Prostate gland (tissue), 2 donors: ENCODE results near the gene MYH9. TPM values are rescaled to one million over a fixed set of nuclear protein-coding genes. Genes with fewer than 3 reads are reported as not detected.

Source experiments
- DNase-seq: peaks from one replicate; pipeline ENCODE4 v3.0.0-alpha.2; 2019; ENCODE audit warnings: low spot score
- H3K27ac ChIP-seq, 2 donors: fragments of 200-600 bp; sonication (generic); 2 replicates each; pipeline ENCODE4 v1.5.1; 2017 to 2019
- H3K27me3 ChIP-seq: fragments of 200-600 bp; sonication (generic); replicated peaks from 2 replicates; pipeline ENCODE4 v1.5.1; 2019; ENCODE audit not compliant: insufficient read depth
- H3K36me3 ChIP-seq, 2 donors: fragments of 200-600 bp; sonication (generic); 1 replicate in 1 of 2; 2 replicates in 1 of 2; pipeline versions ENCODE4 v1.5.1 to v1.8.1; 2017 to 2019
- H3K4me1 ChIP-seq: fragments of 200-600 bp; sonication (generic); replicated peaks from 2 replicates; pipeline ENCODE4 v1.5.1; 2019
- H3K4me3 ChIP-seq, 2 donors: fragments of 200-600 bp; sonication (generic); 2 replicates each; pipeline ENCODE4 v1.5.1; 2017 to 2019
- H3K9me3 ChIP-seq: fragments of 200-600 bp; sonication (generic); 2 replicates; pipeline ENCODE4 v1.5.1; 2017
- POLR2A ChIP-seq: fragments of 450-650 bp; IDR thresholded peaks from one replicate; pipeline ENCODE4 v1.6.1; 2016; ENCODE audit warnings: antibody characterized with exemption, mild to moderate bottlenecking
- POLR2AphosphoS5 ChIP-seq: sonication (generic); formaldehyde crosslinking; IDR thresholded peaks from one replicate; pipeline ENCODE4 v1.6.1; 2017; ENCODE audit warnings: antibody characterized with exemption
- WGBS: methylation state at CpG from one replicate; pipeline ENCODE4 v1.1.5; 2018; 5-methylcytosine and 5-hydroxymethylcytosine counted together
- intact Hi-C: fragments of 100-400 bp; cut with DNase I; formaldehyde crosslinking; loops from one replicate; pipeline ENCODE4 v1.14.2; 2022
- total RNA-seq, 2 donors: library from RNA; depleted of rRNA; stranded (reverse); fragments of >200 nt; gene quantifications; one replicate each; pipeline ENCODE4 v1.1.0, GENCODE V29; 2016
- TF ChIP-seq, protein P1 (sequence below), 4 experiments: fragments of 200-600 bp in 2 of 4; fragments of 450-650 bp in 2 of 4; sonication (generic) in 2 of 4; IDR thresholded peaks; 1 replicate in 3 of 4; 2 replicates in 1 of 4; pipeline ENCODE4 v1.5.1; 2016 to 2019; ENCODE audit warnings: antibody characterized with exemption in 4 of 4, mild to moderate bottlenecking in 2 of 4, moderate library complexity in 2 of 4

MYH9 gene
- total RNA-seq, 2 donors from 2014 or later = 295 to 329 TPM

DNA sequence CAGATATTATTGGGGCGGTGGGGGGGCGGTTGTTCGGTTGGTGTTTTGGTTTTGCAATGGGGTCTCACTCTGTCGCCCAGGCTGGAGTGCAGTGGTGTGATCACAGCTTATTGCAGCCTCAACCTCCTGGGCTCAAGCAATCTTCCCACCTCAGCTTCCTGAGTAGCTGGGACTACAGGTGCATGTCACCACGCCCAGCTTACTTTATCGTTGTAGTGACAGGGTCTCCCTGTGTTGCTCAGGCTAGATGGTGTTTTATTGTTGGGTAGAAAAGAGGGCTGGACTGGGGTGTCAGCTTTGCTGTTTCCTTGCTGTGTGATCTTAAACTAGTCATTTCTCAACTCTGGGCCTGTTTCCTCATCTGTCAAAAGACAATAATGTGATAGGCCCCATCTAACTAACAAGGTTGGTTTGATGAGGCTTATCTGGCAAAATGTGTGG, 17.5 kb upstream of the MYH9 start:
- intact Hi-C loops = no loop called here

DNA sequence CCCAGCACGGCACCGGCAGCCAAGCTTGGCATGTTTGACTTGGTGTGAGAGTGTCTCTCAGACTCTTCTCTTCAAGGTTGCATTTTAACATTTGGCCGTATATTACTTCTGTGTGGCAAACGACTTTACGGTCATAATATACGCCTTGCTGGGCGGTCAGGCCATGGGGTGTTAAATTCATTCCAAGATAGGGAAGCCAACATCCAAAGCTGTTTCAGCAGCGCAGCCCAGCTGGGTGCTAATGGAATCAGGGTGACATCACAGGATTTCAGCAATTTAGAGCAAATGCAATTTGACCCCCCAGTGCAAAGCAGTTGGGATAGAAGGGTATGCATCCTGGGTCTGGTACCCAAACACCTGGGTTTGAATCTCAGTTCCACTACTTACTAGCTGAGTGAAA, 16.7 kb upstream of the MYH9 start:
- H3K4me1 ChIP-seq = no peaks in the 10 kb centered on the region
- DNase-seq = no peak
- no peak overlapping the region for H3K27ac ChIP-seq
- no peaks in the 10 kb centered on the region for H3K27me3 ChIP-seq
- TF ChIP-seq POLR2AphosphoS5 = no peak
- TF ChIP-seq POLR2A = no peak
- TF ChIP-seq, protein P1, sequence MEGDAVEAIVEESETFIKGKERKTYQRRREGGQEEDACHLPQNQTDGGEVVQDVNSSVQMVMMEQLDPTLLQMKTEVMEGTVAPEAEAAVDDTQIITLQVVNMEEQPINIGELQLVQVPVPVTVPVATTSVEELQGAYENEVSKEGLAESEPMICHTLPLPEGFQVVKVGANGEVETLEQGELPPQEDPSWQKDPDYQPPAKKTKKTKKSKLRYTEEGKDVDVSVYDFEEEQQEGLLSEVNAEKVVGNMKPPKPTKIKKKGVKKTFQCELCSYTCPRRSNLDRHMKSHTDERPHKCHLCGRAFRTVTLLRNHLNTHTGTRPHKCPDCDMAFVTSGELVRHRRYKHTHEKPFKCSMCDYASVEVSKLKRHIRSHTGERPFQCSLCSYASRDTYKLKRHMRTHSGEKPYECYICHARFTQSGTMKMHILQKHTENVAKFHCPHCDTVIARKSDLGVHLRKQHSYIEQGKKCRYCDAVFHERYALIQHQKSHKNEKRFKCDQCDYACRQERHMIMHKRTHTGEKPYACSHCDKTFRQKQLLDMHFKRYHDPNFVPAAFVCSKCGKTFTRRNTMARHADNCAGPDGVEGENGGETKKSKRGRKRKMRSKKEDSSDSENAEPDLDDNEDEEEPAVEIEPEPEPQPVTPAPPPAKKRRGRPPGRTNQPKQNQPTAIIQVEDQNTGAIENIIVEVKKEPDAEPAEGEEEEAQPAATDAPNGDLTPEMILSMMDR (IDR thresholded peaks at IDR 0.05) = no peak
- no peak overlapping the region for H3K4me3 ChIP-seq
- WGBS = 88% methylated on average over 7 of the region's 8 CpGs
- no peaks in the 10 kb centered on the region for H3K9me3 ChIP-seq
- H3K36me3 ChIP-seq = no peaks in the 10 kb centered on the region
- intact Hi-C loops = no loop called here

More for the DNA sequence above, 17.5 kb upstream of the MYH9 start:
- Histone ChIP-seq H3K27me3 (no peaks in the 10 kb centered on the region), H3K27ac (no peak overlapping the region), H3K4me1 (no peaks in the 10 kb centered on the region), H3K4me3 (no peak overlapping the region), H3K36me3 (no peaks in the 10 kb centered on the region), H3K9me3 (no peaks in the 10 kb centered on the region)
- TF ChIP-seq POLR2AphosphoS5 (no peak), POLR2A (no peak)
- TF ChIP-seq, protein P1 (IDR thresholded peaks at IDR 0.05) = no peak
- WGBS = 94% methylated on average over 6 of the region's 6 CpGs
- no peak for DNase-seq

DNA sequence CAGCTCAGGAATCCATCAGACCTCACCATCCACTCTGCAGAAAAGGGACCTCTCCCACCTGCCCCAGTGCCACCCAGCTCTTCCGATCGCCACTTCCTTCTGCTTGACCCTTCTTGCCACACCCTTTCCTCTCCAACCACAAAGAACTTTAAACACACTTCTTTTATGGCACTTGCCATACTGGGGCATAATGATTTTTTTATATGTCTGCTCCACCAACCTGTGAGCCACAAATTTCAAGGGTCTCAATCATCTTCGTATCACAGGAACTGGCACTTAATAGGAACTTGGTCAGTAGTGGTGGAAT, 11.7 kb upstream of the MYH9 start:
- Histone ChIP-seq H3K4me3 (no peak overlapping the region), H3K27me3 (no peaks in the 10 kb centered on the region), H3K27ac (no peak overlapping the region), H3K36me3 (no peaks in the 10 kb centered on the region), H3K9me3 (no peaks in the 10 kb centered on the region), H3K4me1 (no peaks in the 10 kb centered on the region)
- DNase-seq = no peak
- intact Hi-C loops = no loop called here
- TF ChIP-seq POLR2A = no peak
- no peak for TF ChIP-seq POLR2AphosphoS5
- TF ChIP-seq, protein P1 (IDR thresholded peaks at IDR 0.05) = no peak
- WGBS = 80% methylated on average over 3 of the region's 3 CpGs

DNA sequence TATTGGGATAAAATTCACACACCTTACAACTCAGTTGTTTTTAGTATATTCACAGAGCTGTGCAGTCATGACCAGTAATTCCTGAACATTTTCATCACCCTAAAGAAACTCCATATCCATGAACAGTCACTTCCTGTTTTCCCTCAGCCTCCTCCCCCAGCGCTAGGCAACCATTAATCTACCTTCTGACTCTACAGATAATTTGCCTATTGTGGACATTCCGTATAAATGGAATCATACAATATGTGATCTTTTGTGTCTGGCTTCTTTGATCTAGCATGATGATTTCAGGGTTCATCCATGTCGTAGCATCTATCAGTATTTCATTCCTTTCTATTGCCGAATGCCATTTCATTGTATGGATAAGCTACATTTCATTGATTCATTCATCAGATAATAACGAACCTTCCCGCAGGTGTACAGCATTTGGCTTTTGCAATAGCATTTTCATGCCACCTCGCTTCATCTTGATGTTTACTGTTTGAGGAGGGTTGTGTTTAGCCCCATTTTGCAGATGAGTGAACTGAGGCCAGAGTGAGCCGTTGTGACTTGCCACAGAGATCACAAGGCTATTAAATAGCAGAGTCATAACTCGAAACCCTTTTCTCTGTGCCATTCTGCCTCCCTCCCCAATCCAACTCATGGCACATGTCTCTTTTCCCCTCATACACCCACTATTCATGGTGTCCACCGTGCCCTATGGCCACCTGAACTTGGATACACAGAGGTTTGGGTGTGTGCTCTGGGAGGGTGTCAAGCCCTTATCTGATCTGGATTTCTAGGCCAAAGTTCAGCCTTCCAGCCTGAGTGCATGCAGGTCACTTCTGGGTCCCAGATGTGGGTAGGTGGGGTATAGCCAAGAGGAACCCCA, 11.1 kb upstream of the MYH9 start:
- WGBS = 85% methylated on average over 10 of the region's 10 CpGs
- intact Hi-C loops = no loop called here
- H3K27ac ChIP-seq = no peak overlapping the region
- no peaks in the 10 kb centered on the region for H3K36me3 ChIP-seq
- no peak for DNase-seq
- TF ChIP-seq, protein P1 (IDR thresholded peaks at IDR 0.05) = no peak
- no peak for TF ChIP-seq POLR2A
- TF ChIP-seq POLR2AphosphoS5 = no peak
- no peaks in the 10 kb centered on the region for H3K9me3 ChIP-seq
- no peaks in the 10 kb centered on the region for H3K4me1 ChIP-seq
- H3K27me3 ChIP-seq = no peaks in the 10 kb centered on the region
- H3K4me3 ChIP-seq = no peak overlapping the region
